Measurements from ENCODE around the gene PAAF1.

Gene PAAF1

DNA sequence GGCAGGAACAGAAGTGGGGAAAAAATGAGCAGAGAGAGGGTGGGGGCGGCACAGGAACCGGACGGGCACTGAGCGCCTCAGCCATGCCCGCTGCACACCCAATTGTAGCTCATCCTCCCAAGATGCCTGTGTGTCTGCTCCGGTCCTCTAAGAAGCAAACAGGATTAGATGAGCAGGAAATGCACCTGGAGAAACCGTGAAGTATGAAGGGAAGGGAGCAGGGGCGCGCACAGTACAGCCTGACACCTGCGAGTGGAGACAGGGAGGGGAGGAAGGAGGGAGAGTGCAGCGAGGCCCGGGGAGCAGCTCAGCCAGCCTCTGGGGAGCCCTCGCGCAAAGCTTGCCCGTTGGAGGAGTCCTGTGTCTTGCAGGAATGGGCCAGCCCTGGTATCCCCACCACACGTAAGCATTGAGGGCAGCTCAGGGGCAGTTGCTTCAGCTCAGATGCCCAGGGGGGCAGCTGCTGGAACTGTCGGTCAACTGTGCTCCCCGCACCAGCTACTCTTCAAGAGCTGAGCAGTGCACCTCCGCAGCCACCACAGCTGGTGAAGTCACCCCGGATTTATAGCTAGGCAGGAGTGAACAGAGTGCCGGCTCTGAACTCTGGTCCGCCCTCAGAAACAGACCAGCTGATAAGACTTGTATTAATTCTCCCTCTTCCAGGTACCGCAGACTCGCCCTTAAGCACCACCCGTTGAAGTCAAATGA is 81.0 kb downstream of the PAAF1 start:
- TF ChIP-seq POLR2A (IDR thresholded peaks at IDR 0.05; ENCODE audit: extremely low read depth, insufficient read length) (no peak), MYC (IDR thresholded peaks at IDR 0.05; ENCODE audit: low read depth, low read length) (no peak)
- TF ChIP-seq, protein P1, sequence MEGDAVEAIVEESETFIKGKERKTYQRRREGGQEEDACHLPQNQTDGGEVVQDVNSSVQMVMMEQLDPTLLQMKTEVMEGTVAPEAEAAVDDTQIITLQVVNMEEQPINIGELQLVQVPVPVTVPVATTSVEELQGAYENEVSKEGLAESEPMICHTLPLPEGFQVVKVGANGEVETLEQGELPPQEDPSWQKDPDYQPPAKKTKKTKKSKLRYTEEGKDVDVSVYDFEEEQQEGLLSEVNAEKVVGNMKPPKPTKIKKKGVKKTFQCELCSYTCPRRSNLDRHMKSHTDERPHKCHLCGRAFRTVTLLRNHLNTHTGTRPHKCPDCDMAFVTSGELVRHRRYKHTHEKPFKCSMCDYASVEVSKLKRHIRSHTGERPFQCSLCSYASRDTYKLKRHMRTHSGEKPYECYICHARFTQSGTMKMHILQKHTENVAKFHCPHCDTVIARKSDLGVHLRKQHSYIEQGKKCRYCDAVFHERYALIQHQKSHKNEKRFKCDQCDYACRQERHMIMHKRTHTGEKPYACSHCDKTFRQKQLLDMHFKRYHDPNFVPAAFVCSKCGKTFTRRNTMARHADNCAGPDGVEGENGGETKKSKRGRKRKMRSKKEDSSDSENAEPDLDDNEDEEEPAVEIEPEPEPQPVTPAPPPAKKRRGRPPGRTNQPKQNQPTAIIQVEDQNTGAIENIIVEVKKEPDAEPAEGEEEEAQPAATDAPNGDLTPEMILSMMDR (IDR thresholded peaks at IDR 0.05; ENCODE audit: low read depth, low read length): no peak
- TF ChIP-seq, protein P2, sequence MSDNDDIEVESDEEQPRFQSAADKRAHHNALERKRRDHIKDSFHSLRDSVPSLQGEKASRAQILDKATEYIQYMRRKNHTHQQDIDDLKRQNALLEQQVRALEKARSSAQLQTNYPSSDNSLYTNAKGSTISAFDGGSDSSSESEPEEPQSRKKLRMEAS (IDR thresholded peaks at IDR 0.05; ENCODE audit: low read depth, low read length): no peak

DNA sequence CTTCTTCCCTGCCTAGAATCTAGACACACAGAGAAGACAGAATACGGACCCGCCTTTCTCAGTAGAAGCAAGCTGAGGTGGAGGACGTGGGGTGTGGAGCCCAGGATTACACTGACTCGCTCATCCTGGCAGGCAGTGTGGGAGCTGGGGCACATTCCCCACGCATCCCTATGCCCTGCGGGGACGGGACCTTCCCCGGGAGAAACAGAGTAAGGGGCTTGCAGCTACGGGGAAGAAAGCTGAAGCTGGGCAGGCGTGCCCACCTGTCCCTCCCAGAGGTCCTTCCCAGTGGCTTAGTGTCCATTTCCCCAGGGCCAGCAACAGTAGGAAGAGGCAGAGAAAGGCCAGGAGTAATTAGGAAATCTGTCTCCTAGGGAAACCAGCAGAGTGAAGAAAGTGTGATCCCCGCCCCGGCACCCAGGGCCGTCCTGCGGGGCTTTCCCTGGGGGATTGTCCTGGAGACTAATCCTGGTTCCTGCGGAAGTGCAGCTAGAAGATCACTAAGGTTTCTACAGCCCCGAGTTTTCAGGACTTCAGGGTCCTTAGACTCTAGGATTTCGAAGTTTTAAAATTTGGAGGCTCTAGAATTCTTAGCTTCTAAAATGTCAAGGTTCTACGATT is 81.8 kb downstream of the PAAF1 start:
- TF ChIP-seq POLR2A (IDR thresholded peaks at IDR 0.05; ENCODE audit: extremely low read depth, insufficient read length) (no peak), MYC (IDR thresholded peaks at IDR 0.05; ENCODE audit: low read depth, low read length) (no peak)
- TF ChIP-seq, protein P2 (IDR thresholded peaks at IDR 0.05; ENCODE audit: low read depth, low read length): no peak
- TF ChIP-seq, protein P1 (IDR thresholded peaks at IDR 0.05; ENCODE audit: low read depth, low read length): no peak
- DNase-seq (ENCODE audit: low read depth): no peak

More for the DNA sequence above, 81.0 kb downstream of the PAAF1 start:
- no peak for DNase-seq (ENCODE audit: low read depth)
- H3K4me3 ChIP-seq (ENCODE audit: low read depth, low read length): no peak overlapping the region

DNA sequence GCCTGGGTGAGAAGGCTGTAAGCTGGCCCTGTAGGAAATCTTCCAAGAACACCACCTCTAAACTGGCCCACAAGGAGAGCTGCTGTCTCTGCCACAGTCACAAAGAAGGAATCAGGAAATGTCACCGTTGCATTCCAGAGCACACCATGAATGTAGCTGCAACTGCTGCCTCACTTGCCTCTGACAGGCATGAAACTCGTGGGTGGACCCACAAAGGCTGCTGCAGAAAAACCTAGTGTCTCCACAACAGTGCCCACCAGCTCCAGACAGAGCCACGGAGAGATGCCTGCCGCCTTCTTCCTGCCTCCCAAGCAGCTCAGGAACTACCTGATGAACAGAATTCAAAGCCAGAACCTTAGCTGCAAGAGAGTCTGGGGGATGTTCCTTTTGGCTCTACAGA is 84.5 kb downstream of the PAAF1 start:
- no peak for DNase-seq (ENCODE audit: low read depth)
- H3K4me3 ChIP-seq (ENCODE audit: low read depth, low read length): no peak overlapping the region
- TF ChIP-seq, protein P2 (IDR thresholded peaks at IDR 0.05; ENCODE audit: low read depth, low read length): no peak
- TF ChIP-seq POLR2A (IDR thresholded peaks at IDR 0.05; ENCODE audit: extremely low read depth, insufficient read length) (no peak), MYC (IDR thresholded peaks at IDR 0.05; ENCODE audit: low read depth, low read length) (no peak)
- TF ChIP-seq, protein P1 (IDR thresholded peaks at IDR 0.05; ENCODE audit: low read depth, low read length): no peak

More for the DNA sequence above, 81.8 kb downstream of the PAAF1 start:
- H3K4me3 ChIP-seq (ENCODE audit: low read depth, low read length): no peak overlapping the region

DNA sequence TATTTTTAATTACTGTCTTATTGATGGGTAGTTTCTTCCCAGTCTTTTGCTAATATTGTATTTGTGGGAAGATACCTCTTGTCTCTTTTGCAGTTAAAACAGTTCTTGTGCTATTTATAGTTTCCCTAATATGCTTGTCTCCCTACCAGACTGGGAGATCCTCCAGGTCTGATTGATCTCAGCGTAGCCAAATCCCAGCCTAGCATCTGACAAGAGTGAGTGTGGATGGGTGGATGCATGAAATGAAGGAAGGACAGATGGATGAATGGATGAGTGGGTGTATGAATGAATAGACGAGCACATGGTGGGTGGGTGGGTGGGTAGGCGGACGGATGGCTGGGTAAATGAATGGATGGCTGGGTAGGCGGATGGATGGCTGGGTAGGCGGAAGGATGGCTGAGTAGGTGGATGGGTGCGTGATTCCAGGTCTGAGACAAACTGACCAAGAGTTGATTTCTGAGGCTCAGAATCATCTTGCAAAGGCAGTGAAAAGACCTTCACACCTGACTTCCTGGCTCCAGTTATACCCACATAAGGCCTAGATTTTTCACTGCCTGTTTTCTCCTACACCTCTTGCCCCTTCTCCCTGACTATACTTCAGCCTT is 85.4 kb downstream of the PAAF1 start:
- H3K4me3 ChIP-seq (ENCODE audit: low read depth, low read length): no peak overlapping the region
- no peak for DNase-seq (ENCODE audit: low read depth)
- TF ChIP-seq MYC (IDR thresholded peaks at IDR 0.05; ENCODE audit: low read depth, low read length) (no peak), POLR2A (IDR thresholded peaks at IDR 0.05; ENCODE audit: extremely low read depth, insufficient read length) (no peak)
- TF ChIP-seq, protein P2 (IDR thresholded peaks at IDR 0.05; ENCODE audit: low read depth, low read length): no peak
- TF ChIP-seq, protein P1 (IDR thresholded peaks at IDR 0.05; ENCODE audit: low read depth, low read length): no peak

DNA sequence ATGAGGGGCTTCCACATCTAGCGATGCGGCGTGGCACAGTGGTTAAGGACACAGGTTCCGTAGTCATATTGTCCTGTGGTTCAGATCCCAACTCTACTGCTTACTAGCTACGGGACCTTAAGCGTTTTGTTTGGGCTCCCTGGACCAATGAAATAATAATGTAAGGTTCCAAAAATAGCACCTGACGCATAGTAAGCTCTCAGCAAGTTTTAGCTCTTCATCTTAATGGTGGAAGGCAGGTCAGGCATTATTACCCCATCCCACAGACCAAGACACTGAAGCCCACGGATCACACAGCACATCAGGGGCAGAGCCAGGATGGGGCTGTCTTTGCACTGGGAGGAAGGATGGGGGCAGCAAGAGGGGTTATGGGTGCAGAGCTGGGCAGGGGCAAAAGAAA is 87.1 kb downstream of the PAAF1 start:
- no peak for DNase-seq (ENCODE audit: low read depth)
- H3K4me3 ChIP-seq (ENCODE audit: low read depth, low read length): no peak overlapping the region
- TF ChIP-seq POLR2A (IDR thresholded peaks at IDR 0.05; ENCODE audit: extremely low read depth, insufficient read length): no peak
- TF ChIP-seq, protein P1 (IDR thresholded peaks at IDR 0.05; ENCODE audit: low read depth, low read length): no peak
- TF ChIP-seq, protein P2 (IDR thresholded peaks at IDR 0.05; ENCODE audit: low read depth, low read length): no peak
- no peak for TF ChIP-seq MYC (IDR thresholded peaks at IDR 0.05; ENCODE audit: low read depth, low read length)

Data from NB4 (cell line).